Measurements from ENCODE around the gene SATB2.

Gene SATB2

GRCh38 chr2:199317646-199318045, 140.1 kb downstream of the SATB2 start (continued):
- TF ChIP-seq ARNTL (CRISPR knock-in tag; IDR thresholded peaks at IDR 0.05; ENCODE audit: borderline replicate concordance, low read depth) (no peak), OSR1 (CRISPR knock-in tag; IDR thresholded peaks at IDR 0.05) (no peak)

GRCh38 chr2:199316851-199317250, 140.9 kb downstream of the SATB2 start:
- ATAC-seq: no peak
- no peak for TF ChIP-seq ZNF8 (CRISPR knock-in tag; IDR thresholded peaks at IDR 0.05)
- no peak for TF ChIP-seq ZFP30 (CRISPR knock-in tag; IDR thresholded peaks at IDR 0.05)
- TF ChIP-seq SNAI2 (CRISPR knock-in tag; IDR thresholded peaks at IDR 0.05): no peak

GRCh38 chr2:199315299-199316179, 142.2 kb downstream of the SATB2 start:
- TF ChIP-seq CSDC2 (CRISPR knock-in tag; IDR thresholded peaks at IDR 0.05): no peak
- TF ChIP-seq POU6F1 (CRISPR knock-in tag; IDR thresholded peaks at IDR 0.05; ENCODE audit: borderline replicate concordance, low read depth): no peak
- TF ChIP-seq GLIS3 (CRISPR knock-in tag; IDR thresholded peaks at IDR 0.05): no peak
- no peak for TF ChIP-seq ZNF565 (CRISPR knock-in tag; conservative IDR thresholded peaks at IDR 0.05; ENCODE audit: low read depth)
- TF ChIP-seq ARNTL (CRISPR knock-in tag; IDR thresholded peaks at IDR 0.05; ENCODE audit: borderline replicate concordance, low read depth): no peak
- TF ChIP-seq ZNF8 (CRISPR knock-in tag; IDR thresholded peaks at IDR 0.05): no peak
- no peak for TF ChIP-seq PPARA (CRISPR knock-in tag; IDR thresholded peaks at IDR 0.05; ENCODE audit: borderline replicate concordance)
- no peak for TF ChIP-seq SNAI2 (CRISPR knock-in tag; IDR thresholded peaks at IDR 0.05)
- no peak for TF ChIP-seq ZFP3 (CRISPR knock-in tag; IDR thresholded peaks at IDR 0.05)
- ATAC-seq: no peak

- ATAC-seq: no peak
- TF ChIP-seq ARNTL (CRISPR knock-in tag; IDR thresholded peaks at IDR 0.05; ENCODE audit: borderline replicate concordance, low read depth) (no peak), ISL1 (CRISPR knock-in tag; IDR thresholded peaks at IDR 0.05) (no peak), CSRNP3 (CRISPR knock-in tag; IDR thresholded peaks at IDR 0.05) (no peak), ZC3H10 (CRISPR knock-in tag; IDR thresholded peaks at IDR 0.05) (no peak), TOX (CRISPR knock-in tag; IDR thresholded peaks at IDR 0.05; ENCODE audit: borderline replicate concordance) (no peak), ZNF70 (CRISPR knock-in tag; IDR thresholded peaks at IDR 0.05) (no peak), ZNF565 (CRISPR knock-in tag; conservative IDR thresholded peaks at IDR 0.05; ENCODE audit: low read depth) (no peak), ZNF8 (CRISPR knock-in tag; IDR thresholded peaks at IDR 0.05) (no peak), RARB (CRISPR knock-in tag; IDR thresholded peaks at IDR 0.05) (no peak), ESRRG (CRISPR knock-in tag; IDR thresholded peaks at IDR 0.05) (no peak), OSR1 (CRISPR knock-in tag; IDR thresholded peaks at IDR 0.05) (no peak), TSHZ2 (CRISPR knock-in tag; IDR thresholded peaks at IDR 0.05) (no peak), CSDC2 (CRISPR knock-in tag; IDR thresholded peaks at IDR 0.05) (no peak), CREB5 (CRISPR knock-in tag; IDR thresholded peaks at IDR 0.05; ENCODE audit: low read depth) (no peak), SNAI2 (CRISPR knock-in tag; IDR thresholded peaks at IDR 0.05) (no peak), PPARA (CRISPR knock-in tag; IDR thresholded peaks at IDR 0.05; ENCODE audit: borderline replicate concordance) (no peak), POU6F1 (CRISPR knock-in tag; IDR thresholded peaks at IDR 0.05; ENCODE audit: borderline replicate concordance, low read depth) (no peak)
Measured at GRCh38 chr2:199312931-199313330, 144.8 kb downstream of the SATB2 start.

All from SK-N-SH treated with all-trans-retinoic acid at 6 μM for 48 hours (cell line).